Testis (tissue), 3 donors: ENCODE data around the gene MACROD1. TPM values are rescaled to one million over a fixed set of nuclear protein-coding genes. Genes with fewer than 3 reads are reported as not detected.
"Not testable (repeated sequence)": the region's sequence is repeated elsewhere in the genome, so short reads cannot be mapped to it uniquely, and the experiment has no call there.

Experiments
- DNase-seq: peaks from one replicate; pipeline ENCODE4 v3.0.0-alpha.2; 2019
- H3K27ac ChIP-seq, 2 donors: fragments of 200-600 bp; sonication (generic); one replicate each; pipeline ENCODE4 v1.5.1; 2019
- H3K27me3 ChIP-seq: fragments of 200-600 bp; sonication (generic); one replicate; pipeline ENCODE4 v1.5.1; 2019
- H3K36me3 ChIP-seq: fragments of 200-600 bp; sonication (generic); one replicate; pipeline ENCODE4 v1.5.1; 2017; ENCODE audit warnings: low read depth; ENCODE audit errors: missing control alignments
- H3K4me1 ChIP-seq: fragments of 200-600 bp; sonication (generic); one replicate; pipeline ENCODE4 v1.5.1; 2019
- H3K4me3 ChIP-seq, 2 donors: fragments of 200-600 bp; sonication (generic); one replicate each; pipeline ENCODE4 v1.5.1; 2017 to 2019
- H3K9me3 ChIP-seq: fragments of 200-600 bp; sonication (generic); one replicate; pipeline ENCODE4 v1.5.1; 2017
- POLR2A ChIP-seq: fragments of 450-650 bp; IDR thresholded peaks from one replicate; pipeline ENCODE4 v1.6.1; 2017; ENCODE audit warnings: antibody characterized with exemption, mild to moderate bottlenecking, moderate library complexity
- WGBS, 2 donors: methylation state at CpG; one replicate each; pipeline ENCODE4 v1.1.5; 2018; 5-methylcytosine and 5-hydroxymethylcytosine counted together
- intact Hi-C: fragments of 100-400 bp; cut with DNase I; formaldehyde crosslinking; loops from one replicate; pipeline ENCODE4 v1.15.1; 2023; ENCODE audit warnings: low total_unique reads
- polyA plus RNA-seq: library from polyadenylated mRNA; stranded (reverse); fragments of 350-450 nt; fragmentation: Illumina TruSeq; extraction: RNeasy Lipid Tissue Mini Kit (QIAGEN cat#74804); gene quantifications from one replicate; pipeline ENCODE4 v1.2.3, GENCODE V29; 2014; ENCODE audit warnings: low read depth, low replicate concordance; ENCODE audit not compliant: insufficient read depth
- total RNA-seq, 2 donors: library from RNA; depleted of rRNA; stranded (reverse); fragments of >200 nt; gene quantifications; one replicate each; pipeline ENCODE4 v1.2.3, GENCODE V29; 2016
- TF ChIP-seq, protein P1 (sequence below), 3 experiments: fragments of 450-650 bp in 2 of 3; fragments of 200-600 bp in 1 of 3; sonication (generic) in 1 of 3; IDR thresholded peaks; one replicate each; pipeline ENCODE4 v1.5.1; 2016 to 2019; ENCODE audit warnings: antibody characterized with exemption in 3 of 3, mild to moderate bottlenecking in 2 of 3, moderate library complexity in 1 of 3

Gene MACROD1
- total and polyA plus RNA-seq, 3 donors from 2014 or later: 13.3 to 15.3 (median 14.1) TPM

DNA sequence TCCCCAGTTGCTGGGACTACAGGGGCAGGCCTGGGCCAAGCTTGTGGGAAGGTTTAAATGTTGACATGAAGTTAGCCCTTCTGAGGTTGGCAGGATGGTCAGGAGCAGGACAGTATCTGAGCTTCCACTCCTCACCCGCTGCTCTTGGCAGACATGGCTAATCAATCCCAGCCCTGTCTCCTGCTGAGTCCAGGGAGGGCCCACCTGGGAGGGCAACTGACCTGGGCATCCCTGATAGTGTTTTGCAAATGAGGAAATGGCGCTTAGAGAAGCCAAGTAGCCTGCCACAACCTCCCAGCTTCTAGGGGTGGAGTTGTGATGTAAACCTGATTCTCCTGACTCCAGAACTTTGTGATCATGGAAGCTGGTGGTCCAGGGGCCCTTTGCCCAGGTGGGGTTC, 113.5 kb downstream of the MACROD1 start:
- no peaks in the 10 kb centered on the region for H3K9me3 ChIP-seq
- H3K4me1 ChIP-seq: no peaks in the 10 kb centered on the region
- no peak overlapping the region for H3K27ac ChIP-seq
- no peak for DNase-seq
- no peak for TF ChIP-seq POLR2A
- TF ChIP-seq, protein P1, sequence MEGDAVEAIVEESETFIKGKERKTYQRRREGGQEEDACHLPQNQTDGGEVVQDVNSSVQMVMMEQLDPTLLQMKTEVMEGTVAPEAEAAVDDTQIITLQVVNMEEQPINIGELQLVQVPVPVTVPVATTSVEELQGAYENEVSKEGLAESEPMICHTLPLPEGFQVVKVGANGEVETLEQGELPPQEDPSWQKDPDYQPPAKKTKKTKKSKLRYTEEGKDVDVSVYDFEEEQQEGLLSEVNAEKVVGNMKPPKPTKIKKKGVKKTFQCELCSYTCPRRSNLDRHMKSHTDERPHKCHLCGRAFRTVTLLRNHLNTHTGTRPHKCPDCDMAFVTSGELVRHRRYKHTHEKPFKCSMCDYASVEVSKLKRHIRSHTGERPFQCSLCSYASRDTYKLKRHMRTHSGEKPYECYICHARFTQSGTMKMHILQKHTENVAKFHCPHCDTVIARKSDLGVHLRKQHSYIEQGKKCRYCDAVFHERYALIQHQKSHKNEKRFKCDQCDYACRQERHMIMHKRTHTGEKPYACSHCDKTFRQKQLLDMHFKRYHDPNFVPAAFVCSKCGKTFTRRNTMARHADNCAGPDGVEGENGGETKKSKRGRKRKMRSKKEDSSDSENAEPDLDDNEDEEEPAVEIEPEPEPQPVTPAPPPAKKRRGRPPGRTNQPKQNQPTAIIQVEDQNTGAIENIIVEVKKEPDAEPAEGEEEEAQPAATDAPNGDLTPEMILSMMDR (IDR thresholded peaks at IDR 0.05): no peak
- WGBS, 2 donors: 90 to 94% methylated on average over 2 of the region's 2 CpGs
- no peaks in the 10 kb centered on the region for H3K27me3 ChIP-seq
- intact Hi-C loops: no loop called here
- no peak overlapping the region for H3K4me3 ChIP-seq
- H3K36me3 ChIP-seq: no peaks in the 10 kb centered on the region

DNA sequence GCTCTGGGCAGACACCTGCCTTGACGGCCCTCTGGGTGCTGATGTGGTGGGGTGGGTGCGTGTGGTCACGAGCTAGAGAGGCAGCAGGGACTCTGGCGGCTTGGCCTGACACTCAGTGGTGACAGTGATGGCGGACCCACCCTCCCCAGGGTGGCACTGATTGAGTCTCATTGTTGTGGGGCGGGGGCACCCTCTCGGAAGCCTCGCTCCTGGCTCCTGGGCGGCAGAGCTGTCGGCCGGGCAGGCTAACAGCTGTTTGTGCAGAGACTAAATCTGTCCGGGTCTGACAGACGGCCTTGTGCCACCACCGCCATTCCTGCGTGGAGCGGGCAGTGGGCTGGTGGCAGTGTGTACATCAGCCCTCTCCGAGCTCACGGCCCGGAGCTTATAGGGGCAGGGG, 114.6 kb downstream of the MACROD1 start:
- Histone ChIP-seq H3K9me3 (no peaks in the 10 kb centered on the region), H3K27me3 (no peaks in the 10 kb centered on the region), H3K4me3 (no peak overlapping the region), H3K27ac (no peak overlapping the region), H3K4me1 (no peaks in the 10 kb centered on the region), H3K36me3 (no peaks in the 10 kb centered on the region)
- 84 to 90% methylated on average over 5 to 18 of the region's 19 CpGs for WGBS, 2 donors
- TF ChIP-seq, protein P1 (IDR thresholded peaks at IDR 0.05): no peak
- no peak for TF ChIP-seq POLR2A
- intact Hi-C loops: no loop called here
- DNase-seq: no peak

DNA sequence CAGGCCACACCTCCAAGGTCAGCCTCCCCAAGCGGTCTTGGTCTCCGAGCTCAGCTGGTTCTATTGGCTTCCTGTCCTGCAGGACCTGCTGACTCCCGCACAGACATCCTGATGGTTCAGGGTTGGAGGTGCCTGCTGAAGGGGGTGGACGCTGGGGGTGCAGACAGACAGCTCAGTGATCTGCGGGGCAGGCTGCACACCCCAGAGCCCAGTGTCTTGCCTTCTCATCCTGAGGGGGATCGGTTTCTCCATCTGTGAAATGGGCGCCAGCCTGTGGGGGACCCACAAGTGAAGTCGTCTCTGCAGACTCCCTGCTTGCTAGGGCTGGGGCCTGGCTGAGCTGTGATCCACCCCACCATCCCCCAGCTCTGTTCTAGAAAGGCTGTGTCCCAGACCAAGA, 116.4 kb downstream of the MACROD1 start:
- 89 to 97% methylated on average over 7 to 8 of the region's 8 CpGs for WGBS, 2 donors
- Histone ChIP-seq H3K9me3 (no peaks in the 10 kb centered on the region), H3K4me3 (no peak overlapping the region), H3K27me3 (no peaks in the 10 kb centered on the region), H3K27ac (no peak overlapping the region), H3K36me3 (no peaks in the 10 kb centered on the region), H3K4me1 (no peaks in the 10 kb centered on the region)
- intact Hi-C loops: no loop called here
- DNase-seq: no peak
- no peak for TF ChIP-seq POLR2A

DNA sequence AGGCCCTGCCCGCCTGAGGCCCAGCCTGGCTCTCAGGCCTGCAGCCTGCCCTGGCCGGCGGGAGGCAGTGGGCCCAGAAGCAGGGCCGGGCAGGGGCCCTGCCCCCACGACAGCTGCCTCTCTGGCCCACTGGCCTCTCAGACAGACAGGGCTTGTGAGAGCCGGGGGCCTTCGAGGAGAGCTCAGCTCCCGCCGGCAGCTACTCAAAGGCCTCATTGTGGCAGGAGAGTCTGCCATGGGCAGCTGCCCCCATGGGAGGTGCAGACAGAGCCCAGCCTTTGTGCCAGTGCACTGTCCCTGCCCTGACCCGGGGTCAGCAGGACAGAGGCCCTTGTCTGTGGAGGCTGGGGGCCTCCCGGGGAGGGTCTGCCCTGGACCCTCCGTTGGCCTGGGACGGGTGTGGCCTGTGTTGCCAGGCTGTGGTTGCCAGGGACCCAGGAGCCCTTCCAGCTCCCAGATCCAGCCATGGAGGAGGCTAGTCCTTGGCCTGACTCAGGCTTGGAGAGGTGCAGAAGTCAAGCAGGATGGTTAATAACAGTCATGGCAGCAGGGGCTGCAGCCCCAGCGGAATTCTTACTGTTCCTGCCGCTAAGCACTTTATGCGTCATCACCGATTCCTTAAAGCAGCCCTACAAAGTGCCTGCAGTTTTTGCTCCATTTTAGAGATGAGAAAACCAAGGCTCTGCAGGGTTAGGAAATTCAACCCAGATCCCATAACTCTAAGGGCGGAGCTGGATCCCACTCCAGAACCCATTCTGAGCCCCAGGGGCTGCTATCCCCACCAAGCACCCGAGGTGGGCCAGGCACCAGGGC, 117.7 kb downstream of the MACROD1 start:
- DNase-seq: peak; percentile 48

DNA sequence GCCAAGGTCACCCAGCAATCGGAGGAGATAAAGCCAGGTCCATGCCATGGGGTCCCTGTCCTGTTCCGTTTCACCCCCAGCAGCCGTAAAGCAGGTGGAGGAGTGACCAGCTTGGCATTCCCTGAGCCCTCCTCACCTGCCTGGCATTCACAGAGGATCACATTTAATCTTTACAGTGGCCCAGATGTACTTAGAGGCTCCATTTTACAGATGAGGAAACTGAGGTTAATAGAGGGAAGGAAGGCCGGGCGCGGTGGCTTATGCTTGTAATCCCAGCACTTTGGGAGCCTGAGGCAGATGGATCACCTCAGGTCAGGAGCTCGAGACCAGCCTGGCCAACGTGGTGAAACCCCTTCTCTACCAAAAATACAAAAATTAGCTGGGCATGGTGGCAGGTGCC, 118.5 kb downstream of the MACROD1 start:
- H3K27ac ChIP-seq, H3K27me3 ChIP-seq, H3K36me3 ChIP-seq, intact Hi-C loops, H3K9me3 ChIP-seq, H3K4me3 ChIP-seq, DNase-seq, H3K4me1 ChIP-seq: not testable (repeated sequence)
- WGBS, 2 donors: 82 to 93% methylated on average over 8 of the region's 8 CpGs

More for the DNA sequence above, 117.7 kb downstream of the MACROD1 start:
- Histone ChIP-seq H3K4me3 (no peak overlapping the region), H3K36me3 (no peaks in the 10 kb centered on the region), H3K4me1 (no peaks in the 10 kb centered on the region), H3K9me3 (no peaks in the 10 kb centered on the region), H3K27ac (no peak overlapping the region), H3K27me3 (no peaks in the 10 kb centered on the region)
- intact Hi-C loops: no loop called here
- TF ChIP-seq POLR2A: no peak
- TF ChIP-seq, protein P1 (IDR thresholded peaks at IDR 0.05): no peak
- WGBS, 2 donors: 76 to 80% methylated on average over 8 to 17 of the region's 19 CpGs

DNA sequence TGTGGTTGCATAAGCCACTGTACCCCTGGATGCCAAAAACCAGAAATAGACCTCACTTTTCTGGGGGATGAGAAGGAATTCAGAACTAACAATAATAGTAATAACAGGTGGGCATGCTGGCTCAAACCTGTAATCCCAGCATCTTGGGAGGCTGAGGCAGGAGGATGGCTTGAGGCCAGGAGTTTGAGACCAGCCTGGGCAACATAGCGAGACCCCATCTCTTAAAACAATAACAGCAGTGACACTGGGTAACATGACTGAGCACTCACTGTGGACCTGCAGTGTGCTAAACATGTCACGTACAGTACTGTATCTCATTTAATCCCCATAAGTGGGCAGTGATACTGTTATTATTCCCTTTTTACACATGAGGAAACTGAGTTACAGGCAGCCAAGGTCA, 120.2 kb downstream of the MACROD1 start:
- H3K4me3 ChIP-seq: no peak overlapping the region
- no peak for DNase-seq
- no peaks in the 10 kb centered on the region for H3K9me3 ChIP-seq
- no peaks in the 10 kb centered on the region for H3K36me3 ChIP-seq
- no peak overlapping the region for H3K27ac ChIP-seq
- 88 to 89% methylated on average over 2 of the region's 2 CpGs for WGBS, 2 donors
- TF ChIP-seq, protein P1 (IDR thresholded peaks at IDR 0.05): no peak
- TF ChIP-seq POLR2A: no peak
- intact Hi-C loops: no loop called here
- no peaks in the 10 kb centered on the region for H3K27me3 ChIP-seq
- H3K4me1 ChIP-seq: no peaks in the 10 kb centered on the region
